Measurements from ENCODE around the gene TUBGCP4. TPM values are rescaled to one million over a fixed set of nuclear protein-coding genes. Genes with fewer than 3 reads are reported as not detected.

Gene TUBGCP4
- total RNA-seq, 1 experiment from 2014 or later, result 31.9 TPM

DNA sequence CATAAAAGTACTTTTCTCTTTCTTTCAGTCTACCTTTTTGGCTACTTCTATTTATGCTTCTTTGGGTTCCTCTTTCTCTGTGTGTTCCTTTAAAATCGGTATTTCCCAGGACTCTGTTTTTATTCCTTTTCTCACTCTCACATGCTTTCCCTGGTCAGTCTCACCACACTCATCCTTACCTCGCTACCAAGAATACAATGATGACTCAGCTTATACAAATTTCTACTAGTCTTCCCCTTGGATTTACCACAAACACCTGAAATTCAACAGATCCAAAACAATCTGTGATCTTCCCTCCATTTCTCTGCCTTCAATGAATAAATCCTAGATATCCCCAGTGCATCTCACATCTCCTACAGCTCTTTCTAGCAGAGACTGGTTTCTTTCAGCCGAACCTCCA, 52.9 kb downstream of the TUBGCP4 start:
- BruUV-seq (replicated peaks), result no TSS peak
- Histone ChIP-seq H3K4me1 (ENCODE audit: control insufficient read depth, insufficient read depth, low read length) (no peaks in the 10 kb centered on the region), H3K9me3 (ENCODE audit: control insufficient read depth, insufficient read depth, low read depth, low read length) (no peaks in the 10 kb centered on the region), H3K4me3 (ENCODE audit: low read depth in 2 of 2, low read length in 2 of 2) (no peak overlapping the region), H3K27ac (ENCODE audit: low read length) (no peak overlapping the region), H3K27me3 (ENCODE audit: control insufficient read depth, insufficient read depth, low read length) (no peaks in the 10 kb centered on the region), H3K36me3 (ENCODE audit: control insufficient read depth, insufficient read depth, low read length) (peaks cover 27% of the 10 kb centered on the region)
- ChIA-PET POLR2A (interaction anchor here (0.8 kb wide), 1 partner anchor 8 kb away, joined by 3 read pairs; no protein-coding TSS in a partner anchor), CTCF (no interaction called here)
- intact Hi-C loops (cut with micrococcal nuclease; ENCODE audit: unreplicated experiment), result no loop called here
- in situ Hi-C loops (cut with HindIII; ENCODE audit: low pct_unique_long_range_greater_than_20kb, low sequenced_read_pairs), result no loop called here
- DNase-seq (ENCODE audit: low read depth, low spot score) (no peak), ATAC-seq (no peak)
- TF ChIP-seq SIN3A (IDR thresholded peaks at IDR 0.05; ENCODE audit: borderline replicate concordance, insufficient read depth, low read depth, low read length) (no peak), REST (IDR thresholded peaks at IDR 0.05; ENCODE audit: insufficient read depth in 1 of 2, low read depth in 2 of 2, low read length in 1 of 2) (no peak), TCF7L2 (IDR thresholded peaks at IDR 0.05; ENCODE audit: low read depth, low read length) (no peak), POLR2AphosphoS5 (IDR thresholded peaks at IDR 0.05; ENCODE audit: low read depth, low read length) (no peak)
- TF ChIP-seq, protein P1, sequence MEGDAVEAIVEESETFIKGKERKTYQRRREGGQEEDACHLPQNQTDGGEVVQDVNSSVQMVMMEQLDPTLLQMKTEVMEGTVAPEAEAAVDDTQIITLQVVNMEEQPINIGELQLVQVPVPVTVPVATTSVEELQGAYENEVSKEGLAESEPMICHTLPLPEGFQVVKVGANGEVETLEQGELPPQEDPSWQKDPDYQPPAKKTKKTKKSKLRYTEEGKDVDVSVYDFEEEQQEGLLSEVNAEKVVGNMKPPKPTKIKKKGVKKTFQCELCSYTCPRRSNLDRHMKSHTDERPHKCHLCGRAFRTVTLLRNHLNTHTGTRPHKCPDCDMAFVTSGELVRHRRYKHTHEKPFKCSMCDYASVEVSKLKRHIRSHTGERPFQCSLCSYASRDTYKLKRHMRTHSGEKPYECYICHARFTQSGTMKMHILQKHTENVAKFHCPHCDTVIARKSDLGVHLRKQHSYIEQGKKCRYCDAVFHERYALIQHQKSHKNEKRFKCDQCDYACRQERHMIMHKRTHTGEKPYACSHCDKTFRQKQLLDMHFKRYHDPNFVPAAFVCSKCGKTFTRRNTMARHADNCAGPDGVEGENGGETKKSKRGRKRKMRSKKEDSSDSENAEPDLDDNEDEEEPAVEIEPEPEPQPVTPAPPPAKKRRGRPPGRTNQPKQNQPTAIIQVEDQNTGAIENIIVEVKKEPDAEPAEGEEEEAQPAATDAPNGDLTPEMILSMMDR (IDR thresholded peaks at IDR 0.05), result no peak

- DNase-seq (ENCODE audit: low read depth, low spot score) (no peak), ATAC-seq (no peak)
- H3K27me3 ChIP-seq (ENCODE audit: control insufficient read depth, insufficient read depth, low read length), result no peaks in the 10 kb centered on the region
- no peaks in the 10 kb centered on the region for H3K9me3 ChIP-seq (ENCODE audit: control insufficient read depth, insufficient read depth, low read depth, low read length)
- no peaks in the 10 kb centered on the region for H3K4me1 ChIP-seq (ENCODE audit: control insufficient read depth, insufficient read depth, low read length)
- POLR2A ChIA-PET, result no interaction called here
- H3K4me3 ChIP-seq (ENCODE audit: low read depth in 2 of 2, low read length in 2 of 2), result no peak overlapping the region
- TF ChIP-seq TCF7L2 (IDR thresholded peaks at IDR 0.05; ENCODE audit: low read depth, low read length), result no peak
- TF ChIP-seq, protein P1 (IDR thresholded peaks at IDR 0.05), result no peak
- TF ChIP-seq POLR2AphosphoS5 (IDR thresholded peaks at IDR 0.05; ENCODE audit: low read depth, low read length), result no peak
- no peak for TF ChIP-seq SIN3A (IDR thresholded peaks at IDR 0.05; ENCODE audit: borderline replicate concordance, insufficient read depth, low read depth, low read length)
- no peak for TF ChIP-seq REST (IDR thresholded peaks at IDR 0.05; ENCODE audit: insufficient read depth in 1 of 2, low read depth in 2 of 2, low read length in 1 of 2)
- CTCF ChIA-PET, result no interaction called here
- no peak overlapping the region for H3K27ac ChIP-seq (ENCODE audit: low read length)
- no TSS peak for BruUV-seq (replicated peaks)
- intact Hi-C loops (cut with micrococcal nuclease; ENCODE audit: unreplicated experiment) (no loop called here), in situ Hi-C loops (cut with HindIII; ENCODE audit: low pct_unique_long_range_greater_than_20kb, low sequenced_read_pairs) (no loop called here)
- H3K36me3 ChIP-seq (ENCODE audit: control insufficient read depth, insufficient read depth, low read length), result peaks cover 27% of the 10 kb centered on the region
Observed at GRCh38 chr15:43429687-43430086, 58.8 kb downstream of the TUBGCP4 start.

All from Panc1 (cell line).